Stimulated activated CD8-positive, alpha-beta memory T cell treated with anti-CD3 and anti-CD28 coated beads, Interleukin-15, amount 100 ng/mL, for 24 hours (primary cell): ENCODE results near the gene PADI2.

ENCODE experiments used
- DNase-seq: peaks from one replicate; pipeline ENCODE4 v3.0.0-alpha.2; 2020; ENCODE audit warnings: low read depth

PADI2 gene

DNA sequence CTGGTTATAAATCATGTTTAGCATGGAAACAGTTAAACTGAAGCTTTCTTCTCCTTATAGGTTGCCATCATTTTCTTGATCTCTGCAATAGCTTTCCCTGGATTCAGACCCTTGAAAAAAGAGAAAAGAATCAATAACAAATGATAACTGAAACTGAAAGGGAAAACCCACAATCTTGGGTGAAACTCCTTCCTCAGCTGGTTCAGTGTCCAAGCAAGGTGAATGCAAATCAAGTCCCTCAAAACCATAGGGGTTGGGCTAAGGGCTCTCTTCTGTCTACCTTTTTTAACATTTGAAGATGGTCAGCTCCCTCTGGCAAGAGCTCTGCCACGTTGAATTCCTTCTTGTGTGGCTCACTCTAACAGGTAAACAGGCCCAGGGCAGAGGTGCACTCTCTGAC lies 100.4 kb downstream of the PADI2 start:
- DNase-seq, result no peak

DNA sequence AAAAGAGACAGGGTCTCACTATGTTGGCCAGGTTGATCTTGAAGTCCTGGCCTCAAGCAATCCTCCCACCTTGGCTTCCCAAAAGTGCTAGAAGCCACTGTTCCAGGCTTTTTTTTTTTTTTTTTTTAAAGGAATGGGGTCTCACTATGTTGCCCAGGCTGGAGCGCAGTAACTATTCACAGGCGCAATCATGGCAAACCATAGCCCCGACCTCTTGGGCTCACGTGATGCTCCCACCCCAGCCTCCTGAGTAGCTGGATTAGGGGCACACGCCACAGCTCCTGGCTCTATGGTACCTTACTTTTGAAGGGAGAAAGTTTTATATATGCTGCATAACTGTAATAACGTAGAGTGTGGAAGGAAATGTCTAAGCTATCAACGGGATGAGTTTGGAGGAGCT lies 101.8 kb downstream of the PADI2 start:
- no peak for DNase-seq
